Activated T-helper 17 cell treated with anti-CD3 and anti-CD28 coated beads, Interleukin-2, amount 50 U/mL, for 72 hours (primary cell): ENCODE data around the gene GARIN3. TPM values are rescaled to one million over a fixed set of nuclear protein-coding genes. Genes with fewer than 3 reads are reported as not detected.

Experiments used
- ATAC-seq: fragments of 150-1000 bp; cut with Tn5 transposase; replicated peaks from 2 replicates; pipeline ENCODE4 v1.10.0; 2021; ENCODE audit warnings: mild to moderate bottlenecking, moderate library complexity
- H3K27ac Mint-ChIP-seq: one replicate; pipeline ENCODE4 v1.8.0; 2022; ENCODE audit warnings: mixed read lengths
- H3K27me3 Mint-ChIP-seq: one replicate; pipeline ENCODE4 v1.8.0; 2022; ENCODE audit warnings: mixed read lengths
- H3K36me3 Mint-ChIP-seq: one replicate; pipeline ENCODE4 v1.8.0; 2022; ENCODE audit warnings: low read depth, mild to moderate bottlenecking, mixed read lengths
- H3K4me1 Mint-ChIP-seq: one replicate; pipeline ENCODE4 v1.8.0; 2022; ENCODE audit warnings: mixed read lengths
- H3K4me3 Mint-ChIP-seq: one replicate; pipeline ENCODE4 v1.8.0; 2022; ENCODE audit warnings: mild to moderate bottlenecking, mixed read lengths
- H3K9me3 Mint-ChIP-seq: one replicate; pipeline ENCODE4 v1.8.0; 2022; ENCODE audit warnings: mixed read lengths
- total RNA-seq, 2 donors: library from RNA; stranded (reverse); gene quantifications; one replicate each; pipeline ENCODE4 v1.2.3, GENCODE V29; 2022

GARIN3 gene
- total RNA-seq, 2 donors from 2014 or later, result 0.09 to 0.85 TPM

- Mint-ChIP-seq H3K4me3 (peak overlapping the region; percentile 91), H3K36me3 (no peaks in the 10 kb centered on the region)
- peak; percentile 94 for ATAC-seq
These were observed 6.3 kb upstream of the GARIN3 start for GRCh38 chr5:157172403-157172802.

GRCh38 chr5:157168286-157168685 is 2.2 kb upstream of the GARIN3 start:
- ATAC-seq, result no peak
- H3K27ac Mint-ChIP-seq, result peak overlapping the region; percentile 97
- H3K4me1 Mint-ChIP-seq, result peaks cover 55% of the 10 kb centered on the region
- no peaks in the 10 kb centered on the region for H3K27me3 Mint-ChIP-seq
- peaks cover 10% of the 10 kb centered on the region for H3K9me3 Mint-ChIP-seq
- H3K4me3 Mint-ChIP-seq, result peak overlapping the region; percentile 78
- H3K36me3 Mint-ChIP-seq, result no peaks in the 10 kb centered on the region

More at GRCh38 chr5:157172403-157172802, 6.3 kb upstream of the GARIN3 start:
- Mint-ChIP-seq H3K4me1 (peaks cover 47% of the 10 kb centered on the region), H3K27ac (peak overlapping the region; percentile 97), H3K27me3 (no peaks in the 10 kb centered on the region), H3K9me3 (peaks cover 10% of the 10 kb centered on the region)

GRCh38 chr5:157167214-157167621 is 1.2 kb upstream of the GARIN3 start:
- H3K27me3 Mint-ChIP-seq, result no peaks in the 10 kb centered on the region
- H3K27ac Mint-ChIP-seq, result peak overlapping the region; percentile 97
- peaks cover 10% of the 10 kb centered on the region for H3K9me3 Mint-ChIP-seq
- peaks cover 50% of the 10 kb centered on the region for H3K4me1 Mint-ChIP-seq
- H3K36me3 Mint-ChIP-seq, result no peaks in the 10 kb centered on the region
- ATAC-seq, result peak; percentile 92
- peak overlapping the region; percentile 78 for H3K4me3 Mint-ChIP-seq

- H3K9me3 Mint-ChIP-seq, result peaks cover 4% of the 10 kb centered on the region
- H3K27me3 Mint-ChIP-seq, result no peaks in the 10 kb centered on the region
- H3K4me1 Mint-ChIP-seq, result peaks cover 50% of the 10 kb centered on the region
- H3K4me3 Mint-ChIP-seq, result peak overlapping the region; percentile 78
- H3K27ac Mint-ChIP-seq, result peak overlapping the region; percentile 97
- ATAC-seq, result no peak
- H3K36me3 Mint-ChIP-seq, result no peaks in the 10 kb centered on the region
These were observed 396 bp downstream of the GARIN3 start for GRCh38 chr5:157165668-157166067.

- peak overlapping the region; percentile 97 for H3K27ac Mint-ChIP-seq
- H3K9me3 Mint-ChIP-seq, result peaks cover 1% of the 10 kb centered on the region
- peaks cover 47% of the 10 kb centered on the region for H3K4me1 Mint-ChIP-seq
- H3K36me3 Mint-ChIP-seq, result no peaks in the 10 kb centered on the region
- no peak for ATAC-seq
- peak overlapping the region; percentile 78 for H3K4me3 Mint-ChIP-seq
- no peaks in the 10 kb centered on the region for H3K27me3 Mint-ChIP-seq
These were observed 803 bp downstream of the GARIN3 start for GRCh38 chr5:157165261-157165660.

- peak overlapping the region; percentile 78 for H3K4me3 Mint-ChIP-seq
- no peaks in the 10 kb centered on the region for H3K36me3 Mint-ChIP-seq
- H3K27me3 Mint-ChIP-seq, result no peaks in the 10 kb centered on the region
- peak; percentile 33 for ATAC-seq
- H3K27ac Mint-ChIP-seq, result peak overlapping the region; percentile 82
- no peaks in the 10 kb centered on the region for H3K9me3 Mint-ChIP-seq
- H3K4me1 Mint-ChIP-seq, result peaks cover 49% of the 10 kb centered on the region
These were observed 1.5 kb downstream of the GARIN3 start for GRCh38 chr5:157164521-157164920.

- Mint-ChIP-seq H3K27me3 (no peaks in the 10 kb centered on the region), H3K27ac (peak overlapping the region; percentile 48), H3K4me1 (peaks cover 50% of the 10 kb centered on the region), H3K4me3 (no peak overlapping the region), H3K36me3 (peaks cover 6% of the 10 kb centered on the region), H3K9me3 (peaks cover 5% of the 10 kb centered on the region)
- no peak for ATAC-seq
These were observed 3.0 kb downstream of the GARIN3 start for GRCh38 chr5:157162919-157163510.

GRCh38 chr5:157161996-157162395 is 4.1 kb downstream of the GARIN3 start:
- peak overlapping the region; percentile 97 for H3K27ac Mint-ChIP-seq
- H3K36me3 Mint-ChIP-seq, result peaks cover 7% of the 10 kb centered on the region
- no peaks in the 10 kb centered on the region for H3K27me3 Mint-ChIP-seq
- H3K4me1 Mint-ChIP-seq, result peaks cover 55% of the 10 kb centered on the region
- no peak for ATAC-seq
- H3K9me3 Mint-ChIP-seq, result peaks cover 6% of the 10 kb centered on the region
- no peak overlapping the region for H3K4me3 Mint-ChIP-seq

GRCh38 chr5:157160001-157160400 is 6.1 kb downstream of the GARIN3 start:
- Mint-ChIP-seq H3K9me3 (peaks cover 12% of the 10 kb centered on the region), H3K36me3 (peaks cover 13% of the 10 kb centered on the region), H3K4me3 (peak overlapping the region; percentile 84), H3K4me1 (peaks cover 58% of the 10 kb centered on the region), H3K27me3 (no peaks in the 10 kb centered on the region), H3K27ac (peak overlapping the region; percentile 97)
- ATAC-seq, result peak; percentile 66

- peaks cover 13% of the 10 kb centered on the region for H3K36me3 Mint-ChIP-seq
- H3K27me3 Mint-ChIP-seq, result no peaks in the 10 kb centered on the region
These were observed 6.8 kb downstream of the GARIN3 start for GRCh38 chr5:157159209-157159751.

GRCh38 chr5:157157293-157157891 is 8.7 kb downstream of the GARIN3 start:
- H3K9me3 Mint-ChIP-seq, result peaks cover 12% of the 10 kb centered on the region
- no peaks in the 10 kb centered on the region for H3K27me3 Mint-ChIP-seq
- peaks cover 59% of the 10 kb centered on the region for H3K4me1 Mint-ChIP-seq
- peaks cover 13% of the 10 kb centered on the region for H3K36me3 Mint-ChIP-seq
- ATAC-seq, result no peak
- peak overlapping the region; percentile 84 for H3K4me3 Mint-ChIP-seq
- peak overlapping the region; percentile 89 for H3K27ac Mint-ChIP-seq

More at GRCh38 chr5:157159209-157159751, 6.8 kb downstream of the GARIN3 start:
- Mint-ChIP-seq H3K4me3 (peak overlapping the region; percentile 84), H3K27ac (peak overlapping the region; percentile 97), H3K9me3 (peaks cover 12% of the 10 kb centered on the region), H3K4me1 (peaks cover 55% of the 10 kb centered on the region)
- peak; percentile 83 for ATAC-seq

GRCh38 chr5:157155297-157155696 is 10.8 kb downstream of the GARIN3 start:
- peaks cover 12% of the 10 kb centered on the region for H3K9me3 Mint-ChIP-seq

GRCh38 chr5:157150995-157151394 is 15.1 kb downstream of the GARIN3 start:
- H3K9me3 Mint-ChIP-seq, result no peaks in the 10 kb centered on the region
- peak overlapping the region; percentile 25 for H3K4me3 Mint-ChIP-seq
- no peaks in the 10 kb centered on the region for H3K36me3 Mint-ChIP-seq
- no peaks in the 10 kb centered on the region for H3K27me3 Mint-ChIP-seq
- peak overlapping the region; percentile 33 for H3K27ac Mint-ChIP-seq
- peaks cover 36% of the 10 kb centered on the region for H3K4me1 Mint-ChIP-seq
- ATAC-seq, result no peak

More at GRCh38 chr5:157155297-157155696, 10.8 kb downstream of the GARIN3 start:
- peaks cover 13% of the 10 kb centered on the region for H3K36me3 Mint-ChIP-seq
- peak overlapping the region; percentile 89 for H3K27ac Mint-ChIP-seq
- H3K27me3 Mint-ChIP-seq, result no peaks in the 10 kb centered on the region
- H3K4me3 Mint-ChIP-seq, result peak overlapping the region; percentile 84
- ATAC-seq, result no peak
- peaks cover 58% of the 10 kb centered on the region for H3K4me1 Mint-ChIP-seq

GRCh38 chr5:157148734-157149615 is 17.1 kb downstream of the GARIN3 start:
- H3K27me3 Mint-ChIP-seq, result no peaks in the 10 kb centered on the region
- H3K36me3 Mint-ChIP-seq, result no peaks in the 10 kb centered on the region
- peak overlapping the region; percentile 44 for H3K27ac Mint-ChIP-seq
- peaks cover 28% of the 10 kb centered on the region for H3K4me1 Mint-ChIP-seq
- peak overlapping the region; percentile 48 for H3K4me3 Mint-ChIP-seq
- no peaks in the 10 kb centered on the region for H3K9me3 Mint-ChIP-seq
- peak; percentile 64 for ATAC-seq
